SK-N-SH treated with all-trans-retinoic acid at 6 μM for 48 hours (cell line): Measurements from ENCODE around the gene PRKAR1B.

Experiments used
- CSDC2 ChIP-seq: fragments of 250-450 bp; sonication (Bioruptor Pico); IDR thresholded peaks from 2 replicates; pipeline ENCODE4 v1.5.0; 2020; ENCODE audit warnings: mild to moderate bottlenecking, moderate library complexity
- OSR1 ChIP-seq: fragments of 250-450 bp; sonication (Bioruptor Pico); IDR thresholded peaks from 2 replicates; pipeline ENCODE4 v1.8.0; 2022; ENCODE audit warnings: moderate library complexity, mild to moderate bottlenecking, inconsistent platforms
- PATZ1 ChIP-seq: fragments of 250-450 bp; sonication (Bioruptor Pico); IDR thresholded peaks from 2 replicates; pipeline ENCODE4 v1.8.0; 2020; ENCODE audit warnings: mild to moderate bottlenecking, moderate library complexity, borderline replicate concordance
- POU6F1 ChIP-seq: fragments of 250-450 bp; sonication (Bioruptor Pico); IDR thresholded peaks from 2 replicates; pipeline ENCODE4 v1.8.0; 2021; ENCODE audit warnings: low read depth, mild to moderate bottlenecking, moderate library complexity, borderline replicate concordance
- RARB ChIP-seq: fragments of 250-450 bp; sonication (Bioruptor Pico); IDR thresholded peaks from 2 replicates; pipeline ENCODE4 v1.8.0; 2021; ENCODE audit warnings: mild to moderate bottlenecking, moderate library complexity
- TCF4 ChIP-seq: fragments of 250-450 bp; sonication (Bioruptor Pico); IDR thresholded peaks from 2 replicates; pipeline ENCODE4 v1.8.0; 2021; ENCODE audit warnings: mild to moderate bottlenecking, moderate library complexity, borderline replicate concordance
- TOX ChIP-seq: fragments of 250-450 bp; sonication (Bioruptor Pico); IDR thresholded peaks from 2 replicates; pipeline ENCODE4 v1.8.0; 2021; ENCODE audit warnings: mild to moderate bottlenecking, moderate library complexity, borderline replicate concordance
- ZC3H10 ChIP-seq: fragments of 250-450 bp; sonication (Bioruptor Pico); IDR thresholded peaks from 2 replicates; pipeline ENCODE4 v1.5.1; 2021; ENCODE audit warnings: mild to moderate bottlenecking, moderate library complexity
- TF ChIP-seq, protein P1 (sequence below): fragments of 250-450 bp; sonication (Bioruptor Pico); IDR thresholded peaks from 2 replicates; pipeline ENCODE4 v1.5.1; 2020; ENCODE audit warnings: low read depth, mild to moderate bottlenecking, moderate library complexity

DNA sequence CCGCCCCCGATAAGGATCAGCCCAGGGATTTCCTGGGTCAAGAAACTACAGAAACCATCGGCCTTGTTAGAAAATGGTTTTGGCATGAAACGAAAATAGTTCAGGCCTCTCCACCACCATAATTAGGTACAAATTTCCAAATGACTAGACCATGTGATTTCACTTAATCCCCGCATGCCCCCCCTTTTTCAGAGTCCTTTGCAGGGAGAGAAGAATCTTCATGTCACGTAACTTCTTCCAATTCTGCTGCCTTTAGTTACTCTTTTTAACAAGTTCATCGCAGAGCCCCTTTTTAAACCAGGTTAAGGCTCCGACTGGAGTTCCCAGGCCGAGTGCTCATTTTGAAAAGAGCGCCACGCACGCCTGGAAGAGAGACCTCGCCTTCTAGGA is 210.9 kb downstream of the PRKAR1B start:
- TF ChIP-seq OSR1 (CRISPR knock-in tag) (no peak), RARB (no peak), CSDC2 (no peak), TOX (CRISPR knock-in tag) (no peak), TCF4 (CRISPR knock-in tag) (no peak), POU6F1 (CRISPR knock-in tag) (no peak), PATZ1 (CRISPR knock-in tag) (no peak), ZC3H10 (CRISPR knock-in tag) (no peak)
- TF ChIP-seq, protein P1, sequence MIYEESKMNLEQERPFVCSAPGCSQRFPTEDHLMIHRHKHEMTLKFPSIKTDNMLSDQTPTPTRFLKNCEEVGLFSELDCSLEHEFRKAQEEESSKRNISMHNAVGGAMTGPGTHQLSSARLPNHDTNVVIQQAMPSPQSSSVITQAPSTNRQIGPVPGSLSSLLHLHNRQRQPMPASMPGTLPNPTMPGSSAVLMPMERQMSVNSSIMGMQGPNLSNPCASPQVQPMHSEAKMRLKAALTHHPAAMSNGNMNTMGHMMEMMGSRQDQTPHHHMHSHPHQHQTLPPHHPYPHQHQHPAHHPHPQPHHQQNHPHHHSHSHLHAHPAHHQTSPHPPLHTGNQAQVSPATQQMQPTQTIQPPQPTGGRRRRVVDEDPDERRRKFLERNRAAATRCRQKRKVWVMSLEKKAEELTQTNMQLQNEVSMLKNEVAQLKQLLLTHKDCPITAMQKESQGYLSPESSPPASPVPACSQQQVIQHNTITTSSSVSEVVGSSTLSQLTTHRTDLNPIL (CRISPR knock-in tag): no peak
